K562 (cell line): ENCODE results near the gene USHBP1. TPM values are rescaled to one million over a fixed set of nuclear protein-coding genes. Genes with fewer than 3 reads are reported as not detected.

Experiments used
- C11orf30 ChIP-seq: fragments of 450-650 bp; IDR thresholded peaks from 2 replicates; pipeline ENCODE4 v1.6.1; 2016; ENCODE audit warnings: low read depth, mild to moderate bottlenecking
- CHAMP1 ChIP-seq: fragments of 450-650 bp; IDR thresholded peaks from 2 replicates; pipeline ENCODE4 v1.6.1; 2016; ENCODE audit warnings: mild to moderate bottlenecking
- ELF2 ChIP-seq: fragments of 250-450 bp; sonication (Bioruptor Pico); IDR thresholded peaks from 2 replicates; pipeline ENCODE4 v1.5.0; 2021; ENCODE audit warnings: mild to moderate bottlenecking
- GABPB1 ChIP-seq: sonication (generic); formaldehyde crosslinking; IDR thresholded peaks from 2 replicates; pipeline ENCODE4 v1.8.0; 2022; ENCODE audit warnings: mild to moderate bottlenecking, missing genetic modification reagents
- GATA2 ChIP-seq: sonication (generic); formaldehyde crosslinking; IDR thresholded peaks from 2 replicates; pipeline ENCODE4 v1.4.0; 2020; ENCODE audit warnings: mild to moderate bottlenecking, missing genetic modification reagents
- KDM1A ChIP-seq, 2 experiments: fragments of 450-650 bp; IDR thresholded peaks; 2 replicates each; pipeline ENCODE4 v1.6.1; 2016; ENCODE audit warnings: mild to moderate bottlenecking in 2 of 2
- KLF6 ChIP-seq: fragments of 250-450 bp; sonication (Bioruptor Pico); IDR thresholded peaks from 2 replicates; pipeline ENCODE4 v1.4.0; 2020; ENCODE audit warnings: mild to moderate bottlenecking, moderate library complexity, borderline replicate concordance
- NFATC3 ChIP-seq: fragments of 450-650 bp; IDR thresholded peaks from 2 replicates; pipeline ENCODE4 v1.6.1; 2017; ENCODE audit warnings: mild to moderate bottlenecking
- NFE2L1 ChIP-seq: fragments of 450-650 bp; IDR thresholded peaks from 2 replicates; pipeline ENCODE4 v1.6.1; 2016; ENCODE audit warnings: missing genetic modification characterization, low read depth, mild to moderate bottlenecking, missing compliant biosample characterization, moderate library complexity, borderline replicate concordance
- PTRF ChIP-seq: fragments of 450-650 bp; IDR thresholded peaks from 2 replicates; pipeline ENCODE4 v1.6.1; 2016; ENCODE audit warnings: mild to moderate bottlenecking, missing genetic modification characterization, missing compliant biosample characterization
- PYGO2 ChIP-seq: fragments of 450-650 bp; IDR thresholded peaks from 2 replicates; pipeline ENCODE4 v1.6.1; 2016; ENCODE audit warnings: mild to moderate bottlenecking, missing genetic modification characterization, moderate library complexity, missing compliant biosample characterization
- SRSF7 ChIP-seq: fragments of 200-400 bp; formaldehyde crosslinking; optimal IDR thresholded peaks from 2 replicates; pipeline ENCODE3; 2017; ENCODE audit warnings: mild to moderate bottlenecking, low read depth, low read length
- ZBTB12 ChIP-seq: fragments of 250-450 bp; sonication (Bioruptor Pico); IDR thresholded peaks from 2 replicates; pipeline ENCODE4 v1.4.0; 2020
- ZNF124 ChIP-seq: sonication (generic); formaldehyde crosslinking; IDR thresholded peaks from 2 replicates; pipeline ENCODE4 v1.8.1; 2022; ENCODE audit warnings: missing genetic modification reagents
- ZNF318 ChIP-seq, 2 experiments: fragments of 450-650 bp; IDR thresholded peaks; 2 replicates each; pipeline ENCODE4 v1.6.1; 2016; ENCODE audit warnings: mild to moderate bottlenecking in 2 of 2, borderline replicate concordance in 1 of 2, low read depth in 1 of 2, moderate library complexity in 1 of 2
- ZNF431 ChIP-seq: sonication (generic); formaldehyde crosslinking; IDR thresholded peaks from 2 replicates; pipeline ENCODE4 v1.8.0; 2022; ENCODE audit warnings: mild to moderate bottlenecking, missing genetic modification reagents
- ZNF551 ChIP-seq: fragments of 250-450 bp; sonication (Bioruptor Pico); IDR thresholded peaks from 2 replicates; pipeline ENCODE4 v1.5.0; 2021; ENCODE audit warnings: mild to moderate bottlenecking, moderate library complexity
- polyA plus RNA-seq, 8 experiments: library from polyadenylated mRNA; depleted of rRNA in 4 of 8; stranded (reverse) in 5 of 8; unstranded in 3 of 8; fragments of >200 nt; fragmentation: Nextera tagmentation in 2 of 8; fragmentation: Illumina TruSeq in 1 of 8; extraction: Ambion mirVana in 2 of 8; extraction: Trizol in 1 of 8; gene quantifications; 2 replicates each; pipeline versions ENCODE4 v1.2.1 to v1.2.3, GENCODE V29; 2011 to 2014; ENCODE audit warnings: inconsistent platforms in 1 of 8, missing spikeins in 1 of 8
- total RNA-seq, 7 experiments: library from RNA; depleted of rRNA in 6 of 7; stranded (reverse); fragments of >200 nt in 6 of 7; fragmentation: Illumina TruSeq in 2 of 7; extraction: Trizol in 2 of 7; gene quantifications; 2 replicates each; pipeline versions ENCODE4 v1.2.1 to v1.2.3, GENCODE V29; 2011 to 2021; ENCODE audit warnings: low replicate concordance in 1 of 7

The USHBP1 gene
- total and polyA plus RNA-seq, 9 of the 15 experiments (the other 6 are each of a cell fraction or from before 2014, with no cell fraction given) = 0.03 to 0.10 (median 0.05) TPM; not detected in 5

- TF ChIP-seq CHAMP1 (no peak), KLF6 (CRISPR knock-in tag) (no peak), GATA2 (CRISPR knock-in tag) (no peak), GABPB1 (CRISPR knock-in tag) (peak; percentile 81), ZNF318 (IDR thresholded peaks at IDR 0.05; ENCODE audit: borderline replicate concordance in 1 of 2, low read depth in 1 of 2) (no peak), KDM1A (IDR thresholded peaks at IDR 0.05) (no peak), C11orf30 (no peak), ELF2 (no peak), ZNF551 (CRISPR knock-in tag) (no peak), PYGO2 (no peak), PTRF (no peak), SRSF7 (no peak), ZBTB12 (no peak), NFE2L1 (tag) (no peak), NFATC3 (no peak), ZNF431 (CRISPR knock-in tag) (no peak), ZNF124 (CRISPR knock-in tag) (no peak)
Measured at GRCh38 chr19:17303167-17303939, 38.8 kb upstream of the USHBP1 start, which contains the start of gene ABHD8 (continued).
